HG03457 (cell line): ENCODE results near the gene DCAF8.
"Not testable (repeated sequence)": the region's sequence is repeated elsewhere in the genome, so short reads cannot be mapped to it uniquely, and the experiment has no call there.

Experiments
- ATAC-seq: cut with Tn5 transposase; IDR thresholded peaks from one replicate; pipeline ENCODE4 v1.9.1; 2021; ENCODE audit warnings: moderate number of reproducible peaks; ENCODE audit not compliant: unreplicated experiment

Gene DCAF8

GRCh38 chr1:160261893-160262794 is at the start of gene DCAF8:
Gene DCAF8 (minus strand): TSS chr1:160262549. CDS start chr1:160244008, 18,541 bp downstream.
- ATAC-seq: peak; percentile 64

GRCh38 chr1:160309571-160309970 is 47.2 kb upstream of the DCAF8 start:
- ATAC-seq: no peak

DNA sequence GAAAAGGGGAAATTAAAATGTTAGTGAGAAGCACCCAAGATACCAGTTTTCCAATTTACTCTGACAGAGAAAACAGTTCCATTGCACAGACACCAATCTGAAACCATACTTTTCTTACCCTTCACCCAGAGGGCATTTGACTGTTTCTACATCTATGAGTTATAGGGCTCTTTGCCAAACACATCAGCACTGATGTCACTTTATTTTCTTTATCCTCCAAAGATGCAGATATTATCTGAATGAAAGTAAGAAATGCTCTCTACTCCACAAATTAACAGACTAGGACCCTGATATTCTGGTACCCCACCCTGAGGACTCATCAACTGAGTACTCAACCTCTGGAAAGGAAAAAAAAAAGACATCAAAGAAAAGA is 46.8 kb upstream of the DCAF8 start:
- ATAC-seq: no peak

DNA sequence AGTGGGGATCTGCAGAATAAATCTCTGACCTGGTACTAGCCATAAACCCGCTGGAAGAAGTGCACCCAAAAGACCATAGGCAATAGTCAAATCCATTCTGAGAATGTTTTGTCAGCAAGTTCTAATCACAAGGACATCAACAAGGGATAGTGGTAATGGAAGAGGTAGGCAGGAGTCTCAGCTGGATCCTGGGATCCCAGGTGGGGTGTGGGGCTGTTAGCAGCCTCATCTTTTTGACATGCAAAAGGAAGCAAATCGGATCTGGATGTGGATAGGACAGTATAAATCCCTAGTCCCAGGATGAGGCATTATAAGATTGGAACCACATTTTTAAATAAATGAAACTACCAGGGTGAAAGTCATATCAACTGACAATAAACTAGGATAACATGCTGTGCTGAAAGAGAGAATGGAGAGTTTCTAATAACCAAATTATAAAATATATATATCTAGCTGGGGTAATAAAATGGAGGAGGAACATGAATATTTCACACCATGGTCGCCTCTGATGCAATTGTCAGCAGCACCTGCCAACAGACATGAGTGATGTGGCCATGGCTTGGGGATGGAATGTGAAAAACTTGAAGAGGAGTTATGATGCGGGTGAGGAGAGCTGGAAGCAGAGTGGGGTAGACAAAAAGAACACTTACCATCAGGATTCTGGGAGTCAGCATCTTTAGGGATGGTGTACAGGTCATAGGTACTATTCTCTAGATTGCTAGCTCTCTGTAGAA is 46.3 kb upstream of the DCAF8 start:
- ATAC-seq: no peak

DNA sequence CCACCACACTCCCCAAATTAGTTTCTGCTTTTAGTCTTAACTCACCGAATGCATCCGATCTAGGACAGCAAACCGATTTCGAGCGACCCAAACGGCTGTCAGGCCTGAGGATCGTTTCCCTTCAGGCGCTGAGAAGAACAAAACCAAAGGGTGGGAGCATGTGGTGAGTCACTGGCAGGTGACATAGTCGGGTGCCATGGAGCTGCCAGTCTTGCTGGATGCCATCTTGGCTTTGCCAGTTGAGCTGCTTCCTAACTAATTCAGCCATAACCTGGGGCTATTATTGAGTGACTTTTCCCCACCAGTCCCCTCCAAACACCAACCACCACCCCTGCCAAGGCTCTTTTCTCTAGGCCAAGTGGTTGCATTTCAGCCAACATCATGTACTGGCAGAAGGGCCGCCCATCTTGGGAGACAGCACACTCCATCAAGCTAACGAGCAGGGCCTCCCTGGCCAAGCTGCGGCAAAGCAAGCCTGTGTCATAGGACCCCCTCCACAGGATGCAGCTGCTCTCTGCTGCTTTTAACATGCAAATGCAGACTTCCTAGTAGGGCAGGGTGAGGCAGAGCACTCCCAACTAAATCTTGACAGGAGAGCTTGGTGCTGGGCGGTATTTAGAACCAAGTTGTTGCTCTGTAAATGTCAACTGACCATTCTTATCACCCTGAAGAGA is 44.9 kb upstream of the DCAF8 start:
- ATAC-seq: no peak

GRCh38 chr1:160300173-160300572 is 37.8 kb upstream of the DCAF8 start:
- ATAC-seq: no peak

DNA sequence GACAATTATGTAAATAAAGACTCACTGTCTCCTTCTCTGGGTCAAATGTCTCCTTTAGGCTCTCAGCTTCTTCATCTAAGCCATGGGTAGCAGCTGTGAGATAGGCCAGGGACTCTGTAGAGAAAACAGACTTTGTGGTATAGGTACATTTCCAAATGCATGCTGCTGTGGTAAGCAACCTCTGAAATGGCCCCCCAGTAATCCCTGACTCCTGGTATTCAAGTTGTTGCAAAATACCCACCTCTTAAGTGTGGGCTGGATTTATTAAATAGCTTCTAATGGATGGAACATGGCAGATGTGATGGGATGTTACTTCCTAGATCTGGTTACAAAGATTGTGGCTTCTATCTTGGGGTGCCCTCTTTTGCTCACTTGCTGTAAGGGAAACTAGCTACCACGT is 33.7 kb upstream of the DCAF8 start:
- no peak for ATAC-seq

DNA sequence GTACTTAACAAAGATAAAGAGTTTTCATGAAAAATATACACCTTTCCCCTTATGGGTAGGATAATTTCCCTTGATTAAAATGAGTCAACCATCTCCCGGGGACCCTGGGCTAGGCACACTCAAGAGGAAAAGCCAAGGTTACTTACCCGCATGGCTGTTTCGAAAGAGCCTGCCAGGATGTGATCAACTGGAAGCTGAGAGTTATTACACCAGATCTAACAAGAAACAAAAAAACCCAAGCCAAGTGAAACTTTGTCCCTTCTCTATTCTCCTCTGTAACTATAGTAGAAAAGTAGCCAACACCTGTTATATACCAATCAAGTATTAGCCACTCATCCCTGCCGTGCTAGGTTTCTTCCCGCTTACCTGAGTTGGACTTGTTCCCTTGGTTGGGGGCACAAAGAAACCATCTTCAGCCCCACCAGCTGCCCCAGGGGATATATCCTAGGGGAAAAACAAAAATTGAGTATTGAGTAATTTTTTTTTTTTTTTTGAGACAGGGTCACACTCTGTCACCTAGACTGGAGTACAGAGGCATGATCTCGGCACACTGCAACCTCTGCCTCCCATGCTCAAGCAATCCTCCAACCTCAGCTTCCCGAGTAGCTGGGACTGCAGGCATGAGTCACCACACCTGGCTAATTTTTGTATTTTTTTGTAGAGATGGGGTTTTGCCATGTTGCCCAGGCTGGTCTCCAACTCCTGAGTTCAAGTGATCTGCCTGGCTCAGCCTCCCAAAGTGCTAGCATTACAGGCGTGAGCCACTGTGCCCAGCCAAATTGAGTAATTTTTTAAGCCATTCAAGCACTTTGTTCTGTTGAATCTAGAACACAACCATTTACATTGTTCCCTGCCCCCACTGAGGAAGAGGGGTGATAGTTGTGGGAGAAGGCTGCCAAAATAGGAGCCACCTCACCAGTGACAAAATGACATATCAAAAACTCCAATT is 30.9 kb upstream of the DCAF8 start:
- ATAC-seq: no peak

DNA sequence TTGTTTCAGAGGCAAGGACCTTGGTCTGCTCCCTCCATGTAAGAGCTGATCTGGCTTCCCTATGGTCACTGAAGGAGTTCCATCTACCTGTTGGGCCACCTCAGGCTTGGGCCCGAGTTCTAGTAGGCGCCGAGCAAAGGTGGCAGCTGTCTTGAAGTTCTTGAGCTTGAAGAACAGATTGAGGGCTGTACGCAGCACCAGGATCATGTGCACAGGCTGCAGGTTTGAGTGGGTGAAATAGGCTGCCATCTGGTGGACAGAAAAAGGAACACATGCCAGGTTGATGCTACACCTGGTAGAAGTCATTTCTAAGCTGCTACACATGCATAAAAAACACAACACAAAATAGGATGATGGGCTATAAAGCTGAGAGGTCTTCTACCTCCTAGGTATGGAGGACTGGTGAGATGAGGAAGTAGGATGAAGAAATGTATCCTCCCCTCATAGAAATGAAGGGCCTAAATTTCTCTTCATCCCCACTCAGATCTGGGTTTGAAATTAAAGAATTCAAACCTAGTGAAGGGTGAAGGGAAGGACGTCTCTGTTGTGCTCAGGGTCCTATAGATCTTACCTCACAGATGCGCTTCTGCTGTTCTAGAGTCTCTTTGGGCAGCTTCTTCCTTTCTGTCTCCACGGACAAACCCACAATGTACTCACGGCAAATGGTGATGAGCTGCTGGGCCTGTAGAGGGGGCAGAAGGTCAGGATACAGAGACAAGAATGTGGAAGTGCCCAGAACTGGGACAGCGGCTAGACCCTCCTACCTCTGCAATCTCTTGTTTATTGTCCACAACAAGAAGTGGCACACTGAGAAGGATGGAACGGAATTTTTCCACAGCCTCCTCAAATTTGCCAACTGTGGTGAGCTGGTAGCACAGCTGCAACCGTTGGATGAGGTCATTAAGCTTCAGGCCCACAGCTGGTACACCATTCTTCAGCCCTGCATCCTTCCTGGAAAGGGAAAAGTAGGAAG is 29.2 kb upstream of the DCAF8 start:
- ATAC-seq: no peak

GRCh38 chr1:160287769-160288168 is 25.4 kb upstream of the DCAF8 start:
- ATAC-seq: not testable (repeated sequence)

DNA sequence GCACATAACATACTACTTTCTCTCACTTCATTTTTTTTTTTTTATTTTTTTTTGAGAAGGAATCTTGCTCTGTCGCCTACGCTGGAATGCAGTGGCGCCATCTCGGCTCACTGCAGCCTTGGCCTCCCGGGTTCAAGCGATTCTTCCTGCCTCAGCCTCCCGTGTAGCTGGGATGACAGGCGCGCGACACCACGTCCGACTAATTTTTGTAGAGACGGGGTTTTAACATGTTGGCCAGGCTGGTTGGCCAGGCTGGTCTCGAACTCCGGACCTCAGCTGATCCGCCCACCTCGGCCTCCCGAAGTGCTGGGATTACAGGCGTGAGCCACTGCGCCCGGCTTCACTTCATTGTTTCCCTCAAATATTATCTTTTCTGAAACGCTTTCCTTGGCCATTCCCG is 23.2 kb upstream of the DCAF8 start:
- ATAC-seq: no peak

DNA sequence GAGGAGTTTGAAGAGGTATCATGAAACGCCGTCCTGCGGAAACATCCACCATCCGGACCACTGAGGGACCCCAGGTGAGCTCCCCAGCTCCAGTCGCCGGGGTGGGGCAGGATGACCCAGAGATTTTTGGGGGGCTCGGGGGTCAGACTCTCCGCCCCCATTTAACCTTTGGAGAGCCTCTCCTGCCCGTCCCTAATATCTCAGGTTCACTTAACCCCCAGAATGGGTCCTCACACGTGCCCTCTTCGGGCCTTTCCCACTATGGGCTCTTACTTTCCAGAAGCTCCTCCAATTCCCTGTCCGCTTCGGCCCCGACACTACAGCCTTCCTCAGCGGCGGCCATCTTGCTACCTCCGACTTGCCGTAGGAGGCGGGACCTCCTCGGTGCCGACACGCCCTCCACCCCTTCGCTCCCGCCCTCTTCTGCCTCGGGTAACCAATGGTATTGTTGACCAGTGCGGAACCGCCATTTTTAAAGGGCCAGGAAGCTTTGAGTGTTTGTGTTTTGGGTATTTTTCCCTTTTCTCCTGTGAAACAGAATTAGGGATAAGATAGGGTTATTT is 22.5 kb upstream of the DCAF8 start, which contains the start of gene PEX19:
Gene PEX19 (minus strand): TSS at position 352 of the 563 bp plus-strand sequence. CDS start 9 bp downstream, at position 343.
- ATAC-seq: peak; percentile 81

GRCh38 chr1:160284220-160284781 is 22.0 kb upstream of the DCAF8 start:
- no peak for ATAC-seq

DNA sequence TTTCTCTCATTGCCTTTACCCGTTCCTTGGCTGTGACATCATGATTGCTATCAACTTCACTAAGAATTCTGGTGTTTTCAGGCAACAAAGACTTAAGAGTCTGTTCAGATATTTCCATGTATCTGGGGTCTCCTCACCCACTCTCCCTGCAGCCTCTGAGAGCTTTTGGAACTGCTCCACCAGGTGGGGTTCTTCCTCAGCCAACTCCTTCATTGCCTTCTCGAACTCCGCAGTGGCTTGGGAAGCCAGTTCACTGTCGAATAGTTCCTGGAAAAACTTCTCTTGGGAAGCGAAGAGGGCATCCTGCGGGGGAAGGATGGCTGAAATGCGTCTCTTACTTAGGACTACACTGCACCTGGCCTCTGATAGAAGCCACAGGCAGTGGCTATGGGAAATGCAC is 20.5 kb upstream of the DCAF8 start:
- ATAC-seq: no peak

- no peak for ATAC-seq
Observed at GRCh38 chr1:160277987-160278386, 15.6 kb upstream of the DCAF8 start.

DNA sequence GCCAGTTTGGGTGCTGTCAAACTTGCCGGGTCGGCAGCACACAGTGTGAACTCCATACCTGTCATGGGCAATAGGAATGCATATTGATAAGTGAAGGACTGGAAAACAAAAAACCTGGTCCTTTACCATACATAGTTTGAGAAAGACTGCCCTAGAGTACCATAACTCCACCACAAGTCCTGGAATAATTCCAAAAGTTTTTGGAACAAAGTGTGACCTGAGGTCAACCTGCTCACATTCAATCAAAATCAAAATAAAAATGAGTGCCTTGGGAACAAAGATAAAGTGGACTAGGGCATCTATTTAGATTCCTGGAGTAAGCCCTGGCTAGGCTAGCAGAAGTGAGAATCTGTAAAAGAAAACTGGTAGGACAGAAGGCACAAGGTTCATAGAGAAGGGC is 15.0 kb upstream of the DCAF8 start:
- ATAC-seq: no peak

DNA sequence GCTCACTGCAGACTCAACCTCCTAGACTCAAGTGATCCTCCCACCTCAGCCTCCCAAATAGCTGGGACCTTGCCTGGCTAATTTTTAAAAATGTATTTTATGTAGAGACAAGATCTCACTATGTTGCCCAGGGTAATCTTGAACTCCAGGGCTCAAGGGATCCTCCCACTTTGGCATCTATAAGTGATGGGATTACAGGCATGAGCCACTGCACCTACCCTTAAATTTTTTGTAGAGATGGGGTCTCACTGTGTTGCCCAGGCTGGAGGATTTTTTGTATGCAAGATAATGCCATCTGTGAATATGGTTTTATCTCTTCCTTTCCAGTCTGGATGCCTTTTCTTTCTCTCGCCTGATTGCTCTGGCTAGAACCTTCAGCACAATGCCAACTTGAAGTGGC is 8.7 kb upstream of the DCAF8 start:
- no peak for ATAC-seq

GRCh38 chr1:160267284-160267991 is 5.1 kb upstream of the DCAF8 start:
- ATAC-seq: no peak
